Measurements from ENCODE around the gene TEDC1.

TEDC1 gene

GRCh38 chr14:105458010-105458409 is 33.0 kb upstream of the TEDC1 start:
- DNase-seq, result no peak

GRCh38 chr14:105458571-105458970 is 32.5 kb upstream of the TEDC1 start:
- no peak for DNase-seq

- DNase-seq, result no peak
Observed at GRCh38 chr14:105460116-105460515, 30.9 kb upstream of the TEDC1 start.

GRCh38 chr14:105460616-105461015 is 30.4 kb upstream of the TEDC1 start:
- no peak for DNase-seq

GRCh38 chr14:105461903-105462302 is 29.1 kb upstream of the TEDC1 start:
- no peak for DNase-seq

GRCh38 chr14:105464501-105464900 is 26.5 kb upstream of the TEDC1 start:
- no peak for DNase-seq

- peak; percentile 22 for DNase-seq
Observed at GRCh38 chr14:105465209-105466031, 25.6 kb upstream of the TEDC1 start.

- no peak for DNase-seq
Observed at GRCh38 chr14:105466531-105467248, 24.4 kb upstream of the TEDC1 start.

- no peak for DNase-seq
Observed at GRCh38 chr14:105467249-105467941, 23.7 kb upstream of the TEDC1 start.

GRCh38 chr14:105467942-105468471 is 23.0 kb upstream of the TEDC1 start:
- DNase-seq, result no peak

- no peak for DNase-seq
Observed at GRCh38 chr14:105468621-105469241, 22.3 kb upstream of the TEDC1 start.

- no peak for DNase-seq
Observed at GRCh38 chr14:105469456-105470349, 21.3 kb upstream of the TEDC1 start.

GRCh38 chr14:105470350-105471296 is 20.4 kb upstream of the TEDC1 start:
- DNase-seq, result peak; percentile 19

GRCh38 chr14:105471297-105471821 is 19.7 kb upstream of the TEDC1 start:
- no peak for DNase-seq

GRCh38 chr14:105471823-105472485 is 19.1 kb upstream of the TEDC1 start:
- DNase-seq, result no peak

- no peak for DNase-seq
Observed at GRCh38 chr14:105472486-105472991, 18.5 kb upstream of the TEDC1 start.

GRCh38 chr14:105473033-105473676 is 17.9 kb upstream of the TEDC1 start:
- peak; percentile 56 for DNase-seq

- DNase-seq, result peak; percentile 93
Observed at GRCh38 chr14:105473677-105474482, 17.2 kb upstream of the TEDC1 start.
